Measurements from ENCODE around the gene TMPRSS6.

Gene TMPRSS6

GRCh38 chr22:37140686-37141323 lies 31.3 kb upstream of the TMPRSS6 start:
- DNase-seq (ENCODE audit: low read depth) = no peak

GRCh38 chr22:37139762-37140161 lies 30.2 kb upstream of the TMPRSS6 start:
- no peak for DNase-seq (ENCODE audit: low read depth)

- DNase-seq (ENCODE audit: low read depth) = no peak
Observed at GRCh38 chr22:37138849-37139561, 29.5 kb upstream of the TMPRSS6 start.

- DNase-seq (ENCODE audit: low read depth) = no peak
Observed at GRCh38 chr22:37137903-37138665, 28.6 kb upstream of the TMPRSS6 start.

- no peak for DNase-seq (ENCODE audit: low read depth)
Observed at GRCh38 chr22:37137131-37137530, 27.6 kb upstream of the TMPRSS6 start.

GRCh38 chr22:37135023-37135422 lies 25.5 kb upstream of the TMPRSS6 start:
- DNase-seq (ENCODE audit: low read depth) = no peak

- DNase-seq (ENCODE audit: low read depth) = no peak
Observed at GRCh38 chr22:37133304-37134018, 23.9 kb upstream of the TMPRSS6 start.

- no peak for DNase-seq (ENCODE audit: low read depth)
Observed at GRCh38 chr22:37132773-37133172, 23.3 kb upstream of the TMPRSS6 start.

GRCh38 chr22:37129866-37130441 lies 20.4 kb upstream of the TMPRSS6 start:
- no peak for DNase-seq (ENCODE audit: low read depth)

- DNase-seq (ENCODE audit: low read depth) = no peak
Observed at GRCh38 chr22:37128555-37129281, 19.2 kb upstream of the TMPRSS6 start.

- no peak for DNase-seq (ENCODE audit: low read depth)
Observed at GRCh38 chr22:37127350-37127878, 17.9 kb upstream of the TMPRSS6 start.

- no peak for DNase-seq (ENCODE audit: low read depth)
Observed at GRCh38 chr22:37126882-37127281, 17.4 kb upstream of the TMPRSS6 start.

GRCh38 chr22:37126383-37126782 lies 16.9 kb upstream of the TMPRSS6 start:
- no peak for DNase-seq (ENCODE audit: low read depth)

GRCh38 chr22:37123649-37124048 lies 14.1 kb upstream of the TMPRSS6 start:
- DNase-seq (ENCODE audit: low read depth) = no peak

GRCh38 chr22:37122598-37123180 lies 13.2 kb upstream of the TMPRSS6 start:
- DNase-seq (ENCODE audit: low read depth) = no peak

- DNase-seq (ENCODE audit: low read depth) = no peak
Observed at GRCh38 chr22:37121887-37122591, 12.5 kb upstream of the TMPRSS6 start.

GRCh38 chr22:37120569-37121340 lies 11.2 kb upstream of the TMPRSS6 start:
- no peak for DNase-seq (ENCODE audit: low read depth)

GRCh38 chr22:37119872-37120271 lies 10.4 kb upstream of the TMPRSS6 start:
- no peak for DNase-seq (ENCODE audit: low read depth)

- no peak for DNase-seq (ENCODE audit: low read depth)
Observed at GRCh38 chr22:37118083-37118482, 8.6 kb upstream of the TMPRSS6 start.

Measured in non-pigmented ciliary epithelial cell (primary cell).